ENCODE measurements around the gene PLEKHG4.

The PLEKHG4 gene

DNA sequence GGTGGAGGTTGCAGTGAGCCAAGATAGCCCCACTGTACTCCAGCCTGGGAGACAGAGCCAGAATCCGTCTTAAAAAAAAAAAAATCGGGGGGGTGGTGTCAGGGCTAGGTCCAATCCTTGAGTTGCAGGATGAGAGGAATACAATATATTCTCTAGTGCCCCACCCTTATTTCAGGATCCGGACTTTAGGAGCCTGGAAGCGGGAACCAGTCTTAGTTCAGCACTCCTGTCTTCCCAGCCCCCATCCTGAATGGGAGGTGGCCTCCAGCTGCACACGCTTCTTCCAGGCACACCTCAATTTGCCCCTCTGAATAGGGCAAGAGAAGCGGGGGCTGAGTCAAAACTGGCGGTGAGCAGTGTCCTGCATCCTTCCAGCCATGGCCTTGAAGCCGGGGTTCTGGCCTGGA lies 33.7 kb upstream of the PLEKHG4 start:
- no peak for DNase-seq (ENCODE audit: low read depth in 2 of 2)

DNA sequence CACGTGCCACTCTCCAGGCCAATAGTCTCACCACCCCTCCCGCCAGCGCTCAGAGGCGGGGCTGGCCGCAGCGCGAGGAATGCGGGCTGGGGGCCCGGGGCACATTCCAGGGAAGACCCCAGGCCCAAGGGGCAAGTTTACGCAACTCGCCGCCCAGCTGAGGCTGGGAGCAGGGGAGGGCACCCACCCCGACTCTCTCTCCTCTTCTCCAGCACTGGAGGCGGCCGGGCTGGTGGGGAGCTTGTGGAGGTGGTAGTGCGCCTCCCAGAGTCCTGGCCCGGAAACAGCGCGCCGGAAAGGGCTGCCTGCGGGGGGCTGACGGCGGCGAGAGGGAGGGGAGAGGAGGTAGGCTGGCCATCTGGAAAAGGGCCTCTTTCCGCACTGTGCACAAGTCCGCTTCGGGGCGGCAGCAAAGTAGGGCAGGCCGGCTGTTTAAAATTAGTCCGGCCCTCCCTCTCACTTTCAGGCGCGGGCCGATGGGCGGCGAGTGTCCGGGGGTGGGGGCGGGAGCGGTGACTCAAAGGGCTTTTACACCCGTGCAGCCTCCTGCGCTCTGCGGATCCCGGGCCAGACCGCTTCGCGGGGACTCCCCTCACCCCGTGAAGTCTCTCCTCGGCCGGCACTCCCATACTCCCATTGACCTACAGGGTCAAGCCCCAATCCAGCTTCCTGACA lies 33.1 kb upstream of the PLEKHG4 start:
- DNase-seq (ENCODE audit: low read depth in 2 of 2), result no peak

DNA sequence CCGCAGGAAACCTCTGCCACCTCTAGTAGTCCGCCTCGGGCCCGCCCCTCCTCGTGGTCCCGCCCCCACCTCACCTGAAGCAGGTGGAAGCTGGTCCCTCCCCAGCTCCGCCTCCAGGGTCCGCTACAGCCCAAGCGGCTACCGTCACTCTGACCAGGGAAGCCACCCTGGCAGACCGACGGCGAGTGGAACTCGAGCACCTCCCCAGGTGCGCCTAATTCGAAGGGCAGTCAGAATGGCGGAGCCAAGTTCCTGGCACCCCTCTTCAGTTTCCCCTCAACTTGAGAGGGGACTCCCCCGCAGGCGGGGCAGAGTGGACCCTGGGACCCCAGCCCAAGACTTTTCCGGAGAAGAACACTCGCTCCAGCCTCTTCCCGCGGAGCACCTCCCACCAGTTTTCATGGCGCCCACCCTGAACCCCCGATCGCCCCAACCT lies 32.6 kb upstream of the PLEKHG4 start:
- DNase-seq (ENCODE audit: low read depth in 2 of 2), result no peak

DNA sequence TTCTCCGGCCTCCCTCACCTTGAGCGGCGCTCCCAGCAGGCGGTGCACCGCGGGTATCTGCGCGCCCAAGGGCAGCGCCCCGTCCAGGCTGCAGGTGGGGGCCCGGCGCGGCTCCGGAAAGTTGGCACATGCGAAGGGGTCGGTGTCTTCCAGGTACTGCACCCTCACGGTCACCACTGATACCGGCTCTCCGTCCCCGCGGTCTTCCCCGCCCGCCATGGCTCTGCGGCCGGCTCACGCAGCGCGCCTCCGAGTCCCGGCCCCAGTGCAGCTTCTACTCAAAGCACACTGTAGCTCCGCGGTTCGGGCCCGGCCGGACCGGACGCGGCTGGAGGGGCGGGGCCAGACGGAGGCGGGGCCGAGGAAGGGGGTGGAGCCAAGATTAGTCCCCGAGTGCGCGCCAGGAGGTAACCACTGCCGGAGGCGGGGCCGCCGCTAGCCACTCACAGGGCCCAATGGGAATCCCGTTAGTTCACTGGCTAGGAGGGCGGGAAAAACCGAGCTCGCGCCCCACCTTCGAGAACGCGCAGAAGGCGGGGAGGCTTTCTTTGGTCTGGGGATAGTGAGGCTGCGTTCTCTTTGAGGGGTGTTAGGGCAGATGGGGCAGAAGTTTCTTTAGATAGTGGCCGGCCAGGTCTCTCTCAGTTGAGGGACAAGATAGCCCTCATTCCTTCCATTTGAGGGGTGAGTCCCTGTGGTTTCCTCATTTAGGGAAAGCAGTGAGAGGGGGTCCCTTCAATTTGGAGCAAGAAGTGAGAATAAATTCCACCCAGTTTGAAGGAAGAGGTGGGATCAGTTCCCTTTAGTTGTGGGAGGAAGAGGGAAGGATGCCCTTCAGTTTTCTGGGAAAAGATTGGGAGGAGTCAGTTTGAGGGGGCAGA lies 31.9 kb upstream of the PLEKHG4 start, which contains the start of gene FHOD1:
Gene FHOD1, minus strand, starts transcription at position 290 of the 881 bp plus-strand sequence. Its CDS starts 71 bp downstream, at position 219.
- DNase-seq (ENCODE audit: low read depth in 2 of 2), result peak; percentile 91

DNA sequence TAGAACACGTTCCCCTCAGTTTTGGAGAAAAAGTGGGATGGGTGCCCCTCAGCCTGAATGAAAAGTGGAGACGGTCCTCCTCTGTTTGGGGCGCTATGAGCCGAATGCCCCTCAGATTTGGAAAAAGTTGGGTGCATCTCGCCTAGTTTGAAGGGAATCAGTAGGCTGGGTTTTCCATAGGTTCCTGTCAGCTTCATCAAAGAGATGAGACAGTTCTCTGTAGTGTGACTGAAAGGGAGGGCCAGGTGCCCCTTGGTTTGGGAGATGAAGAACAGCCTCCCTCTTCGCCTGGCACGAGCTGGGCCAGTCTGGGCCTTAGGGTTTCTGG lies 31.3 kb upstream of the PLEKHG4 start:
- no peak for DNase-seq (ENCODE audit: low read depth in 2 of 2)

DNA sequence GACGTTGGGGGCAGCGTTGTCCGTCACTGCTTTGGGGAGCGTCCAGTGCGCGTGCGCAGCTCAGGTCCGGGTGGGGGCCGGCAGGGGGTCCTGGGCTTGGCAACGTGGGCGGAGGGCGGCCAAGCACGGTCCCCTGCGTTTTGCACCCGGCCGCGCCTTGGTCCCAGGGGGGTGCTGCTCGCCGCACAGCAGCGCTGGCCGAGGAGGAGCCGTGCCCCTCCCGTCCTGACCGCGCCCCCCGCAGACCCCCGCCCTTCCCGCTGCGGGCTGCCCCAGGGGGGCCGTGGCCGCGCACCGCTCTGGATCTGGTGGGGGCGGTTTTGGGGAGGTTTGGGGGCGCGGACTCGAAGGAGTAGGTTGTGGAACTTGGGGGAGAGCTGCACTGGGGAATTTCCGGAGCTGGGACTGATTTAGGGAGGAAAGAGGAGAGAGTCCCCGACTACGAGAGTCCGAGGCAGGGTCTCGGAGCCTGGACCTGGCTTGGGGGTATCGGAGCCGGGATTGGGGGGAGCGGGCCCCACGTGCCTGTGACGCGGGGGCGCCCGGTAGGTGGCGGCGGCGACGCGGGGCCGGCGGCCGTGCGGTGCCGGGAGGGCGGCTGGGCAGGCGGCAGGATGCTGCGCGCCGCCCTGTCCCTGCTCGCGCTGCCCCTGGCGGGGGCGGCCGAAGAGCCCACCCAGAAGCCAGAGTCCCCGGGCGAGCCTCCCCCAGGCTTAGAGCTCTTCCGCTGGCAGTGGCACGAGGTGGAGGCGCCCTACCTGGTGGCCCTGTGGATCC lies 30.7 kb upstream of the PLEKHG4 start, which contains the start of gene SLC9A5:
Gene SLC9A5, plus strand, starts transcription at position 579 of the 777 bp plus-strand sequence. Its CDS starts 36 bp downstream, at position 615.
- DNase-seq (ENCODE audit: low read depth in 2 of 2), result no peak

DNA sequence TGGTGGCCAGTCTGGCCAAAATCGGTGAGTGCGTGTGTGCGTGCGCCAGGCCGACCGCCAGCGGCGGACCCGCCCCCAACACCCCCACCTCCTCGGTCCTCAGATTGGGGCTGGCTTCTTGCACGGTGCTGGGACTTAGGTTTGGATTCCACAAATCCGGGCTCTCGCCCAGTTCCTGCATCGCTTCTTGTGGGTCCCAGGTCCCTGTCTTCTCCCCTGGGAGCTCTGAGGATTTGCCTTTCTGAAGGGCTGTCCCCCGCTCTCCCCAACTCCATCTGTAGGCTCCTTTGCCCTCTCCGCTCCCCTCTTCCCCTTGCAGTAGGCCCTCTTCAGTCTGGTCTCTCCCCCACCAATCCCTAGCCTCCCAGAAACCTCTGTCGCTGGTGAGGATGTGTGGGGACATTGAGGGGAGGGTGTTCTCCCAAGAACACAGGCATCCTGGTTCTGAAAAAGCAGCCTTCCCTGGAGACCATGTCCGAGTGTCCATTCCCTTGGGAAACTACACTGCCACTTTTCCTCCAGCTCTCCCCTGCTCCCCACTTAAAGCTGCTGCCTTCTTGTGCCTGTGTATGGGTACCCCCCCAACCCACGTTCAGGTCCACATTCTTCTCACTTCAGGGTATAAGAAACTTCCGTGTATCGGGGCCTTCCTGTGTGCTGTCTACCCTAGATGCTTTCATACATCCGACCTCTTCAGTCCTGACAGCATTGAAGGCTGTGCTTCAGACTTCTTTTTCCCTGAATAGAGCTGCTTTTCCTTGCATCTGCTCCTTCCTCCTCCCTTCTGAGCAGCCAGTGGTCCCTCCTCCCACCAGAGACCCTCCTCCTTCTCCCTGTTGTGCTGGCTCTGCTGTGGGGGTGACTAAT lies 29.9 kb upstream of the PLEKHG4 start:
- DNase-seq (ENCODE audit: low read depth in 2 of 2), result no peak

DNA sequence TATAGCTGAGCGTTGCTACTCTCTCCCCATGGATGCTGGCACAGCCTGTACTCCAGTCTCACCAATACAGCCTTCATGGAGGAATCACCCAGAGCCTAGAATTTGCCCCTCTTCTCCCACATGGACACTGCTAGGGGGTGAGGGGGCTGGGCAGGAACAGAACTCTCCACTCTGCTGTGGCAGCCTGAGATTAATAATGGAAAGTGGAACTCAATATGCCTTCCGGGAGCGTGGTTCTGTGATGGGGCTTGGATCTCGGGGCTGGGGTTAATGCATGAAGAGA lies 29.3 kb upstream of the PLEKHG4 start:
- DNase-seq (ENCODE audit: low read depth in 2 of 2), result no peak

DNA sequence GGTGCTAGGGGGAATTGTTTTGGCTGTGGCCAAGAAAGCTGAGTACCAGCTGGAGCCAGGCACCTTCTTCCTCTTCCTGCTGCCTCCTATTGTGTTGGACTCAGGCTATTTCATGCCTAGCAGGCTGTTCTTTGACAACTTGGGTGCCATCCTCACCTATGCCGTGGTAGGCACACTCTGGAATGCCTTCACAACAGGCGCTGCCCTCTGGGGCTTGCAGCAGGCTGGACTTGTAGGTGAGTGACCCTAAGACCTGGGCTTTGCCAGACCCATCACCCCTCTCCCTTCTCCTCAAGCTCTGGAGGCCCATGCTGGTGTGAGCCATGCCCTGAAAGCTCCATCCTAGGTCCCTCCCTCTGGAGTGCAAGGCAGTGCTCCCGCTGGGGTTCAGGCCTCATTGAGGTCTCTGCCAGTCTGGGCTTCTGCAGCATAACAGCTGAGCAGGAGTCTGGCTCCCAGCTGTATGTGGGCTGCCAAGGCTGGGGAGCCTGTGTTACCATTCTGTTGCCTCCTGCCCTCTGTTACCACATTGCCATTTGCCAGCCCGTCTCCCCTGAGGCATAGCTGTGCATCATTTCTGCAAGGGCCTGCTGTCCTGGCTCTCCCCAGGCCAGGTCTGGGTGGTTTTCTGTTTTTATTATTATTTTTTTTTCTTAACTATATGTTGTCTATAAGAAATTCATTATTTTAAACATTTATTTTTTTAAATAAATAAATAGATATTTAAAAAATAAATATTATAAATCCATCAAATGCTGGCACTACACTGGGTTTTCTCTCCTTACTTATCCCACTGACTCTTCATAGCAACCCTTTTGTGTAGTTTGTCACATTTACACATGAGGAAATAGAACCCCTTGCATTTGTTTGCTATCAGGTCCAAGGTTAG lies 26.5 kb upstream of the PLEKHG4 start:
- DNase-seq (ENCODE audit: low read depth in 2 of 2), result no peak

DNA sequence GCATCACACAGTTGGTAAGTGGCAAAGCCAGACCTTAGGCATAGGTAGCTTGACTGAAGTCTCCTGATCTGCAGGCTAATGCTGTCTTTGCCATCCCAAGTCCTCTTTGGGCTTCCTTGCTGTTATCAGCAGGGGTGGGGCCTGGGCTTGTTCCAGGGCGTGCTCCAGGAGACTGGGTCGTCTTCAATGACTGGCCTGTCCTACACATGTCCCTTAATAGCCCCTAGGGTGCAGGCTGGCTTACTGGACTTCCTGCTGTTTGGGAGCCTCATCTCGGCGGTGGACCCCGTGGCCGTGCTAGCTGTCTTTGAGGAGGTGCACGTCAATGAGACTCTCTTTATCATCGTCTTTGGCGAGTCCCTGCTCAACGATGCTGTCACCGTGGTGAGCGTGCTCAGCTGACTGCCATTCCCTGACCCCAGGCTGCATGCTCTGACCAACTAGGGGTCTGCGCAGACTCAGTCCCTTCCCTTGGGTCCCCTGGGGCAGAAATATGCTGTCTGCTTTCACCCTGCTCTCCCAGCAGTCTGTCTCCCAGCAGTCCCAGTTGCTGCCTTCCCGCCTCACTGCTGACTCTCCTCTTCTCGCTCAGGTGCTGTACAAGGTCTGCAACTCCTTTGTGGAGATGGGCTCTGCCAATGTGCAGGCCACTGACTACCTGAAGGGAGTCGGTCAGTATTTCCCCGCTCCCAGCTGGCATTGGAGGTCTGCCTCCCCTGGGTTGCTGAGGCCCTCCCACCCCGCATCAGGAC lies 24.4 kb upstream of the PLEKHG4 start:
- DNase-seq (ENCODE audit: low read depth in 2 of 2), result no peak

DNA sequence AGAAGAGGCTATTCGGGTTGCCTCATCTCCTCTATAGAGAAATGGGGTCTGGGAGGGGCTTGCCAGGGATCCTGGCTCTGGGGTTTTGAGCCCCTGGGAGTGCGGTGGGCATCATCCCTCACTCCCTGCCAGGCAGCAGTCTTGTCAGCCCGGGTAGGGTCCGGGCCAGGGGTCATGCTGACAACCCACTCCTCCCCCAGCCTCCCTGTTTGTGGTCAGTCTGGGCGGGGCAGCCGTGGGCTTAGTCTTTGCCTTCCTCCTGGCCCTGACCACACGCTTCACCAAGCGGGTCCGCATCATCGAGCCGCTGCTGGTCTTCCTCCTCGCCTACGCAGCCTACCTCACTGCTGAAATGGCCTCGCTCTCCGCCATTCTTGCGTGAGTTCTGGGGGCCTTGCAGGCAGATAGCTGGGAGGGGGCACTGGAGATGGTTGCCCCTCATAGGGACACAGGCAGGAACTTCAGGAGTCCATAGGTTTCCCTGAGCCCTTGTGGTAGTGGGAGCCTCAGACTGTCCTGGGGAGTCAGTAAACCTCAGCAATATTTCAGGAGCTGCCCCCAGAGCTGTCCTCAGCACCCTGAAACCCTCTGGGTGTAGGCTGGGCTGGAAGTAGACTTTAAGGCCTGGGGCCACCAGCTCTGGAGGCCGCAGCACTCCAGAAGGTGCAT lies 23.6 kb upstream of the PLEKHG4 start:
- DNase-seq (ENCODE audit: low read depth in 2 of 2), result no peak

DNA sequence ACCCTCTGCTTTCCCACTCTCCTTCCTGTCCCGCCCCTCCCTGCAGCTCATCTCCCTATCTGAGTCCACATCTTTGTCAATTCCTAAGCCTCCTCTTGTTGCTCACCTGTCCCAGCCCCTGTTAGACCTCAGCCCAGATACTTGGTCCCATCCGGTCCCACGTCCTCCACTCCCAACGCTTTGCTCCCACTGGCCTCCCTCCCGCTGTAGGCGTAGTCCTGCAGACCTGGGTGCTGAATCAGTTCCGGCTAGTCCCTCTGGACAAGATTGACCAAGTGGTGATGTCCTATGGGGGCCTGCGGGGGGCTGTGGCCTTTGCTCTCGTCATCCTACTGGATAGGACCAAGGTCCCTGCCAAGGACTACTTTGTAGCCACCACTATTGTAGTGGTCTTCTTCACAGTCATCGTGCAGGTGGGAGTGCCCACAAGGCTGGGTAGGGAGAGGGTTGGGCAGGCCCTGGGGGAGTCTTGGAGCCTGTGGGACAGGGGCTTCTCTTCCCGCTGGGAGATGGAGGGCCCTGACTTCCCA lies 22.6 kb upstream of the PLEKHG4 start:
- no peak for DNase-seq (ENCODE audit: low read depth in 2 of 2)

DNA sequence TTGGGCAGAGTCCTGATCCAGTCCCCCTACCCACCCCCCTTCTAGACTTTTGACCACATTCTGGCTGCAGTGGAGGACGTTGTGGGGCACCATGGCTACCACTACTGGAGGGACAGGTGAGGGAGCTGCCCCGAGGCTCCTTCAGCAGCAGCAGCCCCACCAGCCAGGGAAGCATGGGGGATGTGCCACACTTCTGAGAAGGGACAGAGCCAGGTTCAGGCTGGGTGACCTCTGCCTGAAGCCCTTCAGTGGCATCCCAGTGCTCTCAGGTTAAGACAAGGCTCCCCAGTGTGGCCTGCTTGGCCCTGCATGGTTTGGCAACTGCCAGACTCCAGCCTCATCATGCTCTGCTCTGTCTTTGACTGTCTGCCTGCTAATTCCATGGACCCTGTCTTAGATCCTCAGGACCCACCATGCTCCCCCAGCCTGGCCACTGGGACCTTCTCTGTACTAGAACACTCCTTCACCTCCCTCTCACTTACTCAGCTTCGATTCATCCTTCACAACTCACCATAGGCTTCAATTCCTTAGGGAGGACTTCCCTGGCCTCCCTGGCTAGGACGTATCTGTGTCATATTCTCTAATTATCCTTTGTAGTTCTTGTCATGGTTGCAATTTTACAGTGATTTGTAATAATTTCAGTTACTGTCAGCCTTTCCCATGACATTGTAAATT lies 21.7 kb upstream of the PLEKHG4 start:
- DNase-seq (ENCODE audit: low read depth in 2 of 2), result no peak

DNA sequence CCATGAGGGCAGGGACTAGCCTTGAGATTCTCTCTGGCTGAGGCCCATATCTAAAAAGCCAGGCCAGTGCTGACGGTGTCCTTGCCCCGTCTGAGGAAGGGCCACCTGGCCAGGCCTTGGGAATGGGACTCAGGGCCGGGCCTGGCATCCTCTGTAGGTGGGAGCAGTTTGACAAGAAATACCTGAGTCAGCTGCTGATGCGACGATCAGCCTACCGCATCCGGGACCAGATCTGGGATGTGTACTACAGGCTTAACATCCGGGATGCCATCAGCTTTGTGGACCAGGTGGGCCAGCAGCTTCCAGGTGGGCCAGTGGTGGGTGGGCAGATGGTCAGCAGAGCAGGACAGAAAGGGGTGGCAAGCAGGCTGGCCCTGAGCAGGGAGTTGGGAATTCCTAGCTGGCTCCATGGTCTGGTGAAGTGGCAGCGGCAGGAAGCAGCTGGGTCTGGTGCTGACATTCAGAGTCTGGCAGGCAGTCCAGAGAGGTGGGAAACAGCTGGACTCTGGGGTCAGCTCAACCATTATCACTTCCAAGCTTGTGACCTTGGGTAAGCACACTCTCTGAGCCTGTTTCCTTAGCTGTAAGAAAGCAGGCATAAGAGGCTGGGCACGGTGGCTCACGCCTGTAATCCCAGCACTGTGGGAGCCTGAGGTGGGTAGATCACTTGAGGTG lies 21.0 kb upstream of the PLEKHG4 start:
- DNase-seq (ENCODE audit: low read depth in 2 of 2), result no peak

DNA sequence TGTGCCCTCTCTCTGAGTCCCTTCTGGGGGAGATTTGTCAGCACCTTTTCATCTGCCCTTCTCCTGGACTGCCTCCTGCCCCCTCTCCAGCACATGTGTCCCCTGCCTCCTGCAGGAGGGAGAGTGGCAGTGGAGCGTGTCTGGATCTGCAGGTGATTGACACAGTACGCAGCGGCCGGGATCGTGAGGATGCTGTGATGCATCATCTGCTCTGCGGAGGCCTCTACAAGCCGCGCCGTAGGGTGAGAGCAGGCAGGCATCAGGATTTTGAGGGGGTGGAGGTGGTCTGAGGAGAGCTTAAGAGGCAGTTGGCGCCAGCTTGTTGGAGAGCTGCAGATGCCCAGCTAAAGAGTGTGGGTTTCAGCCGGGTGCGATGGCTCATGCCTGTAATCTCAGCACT lies 19.6 kb upstream of the PLEKHG4 start:
- DNase-seq (ENCODE audit: low read depth in 2 of 2), result no peak

DNA sequence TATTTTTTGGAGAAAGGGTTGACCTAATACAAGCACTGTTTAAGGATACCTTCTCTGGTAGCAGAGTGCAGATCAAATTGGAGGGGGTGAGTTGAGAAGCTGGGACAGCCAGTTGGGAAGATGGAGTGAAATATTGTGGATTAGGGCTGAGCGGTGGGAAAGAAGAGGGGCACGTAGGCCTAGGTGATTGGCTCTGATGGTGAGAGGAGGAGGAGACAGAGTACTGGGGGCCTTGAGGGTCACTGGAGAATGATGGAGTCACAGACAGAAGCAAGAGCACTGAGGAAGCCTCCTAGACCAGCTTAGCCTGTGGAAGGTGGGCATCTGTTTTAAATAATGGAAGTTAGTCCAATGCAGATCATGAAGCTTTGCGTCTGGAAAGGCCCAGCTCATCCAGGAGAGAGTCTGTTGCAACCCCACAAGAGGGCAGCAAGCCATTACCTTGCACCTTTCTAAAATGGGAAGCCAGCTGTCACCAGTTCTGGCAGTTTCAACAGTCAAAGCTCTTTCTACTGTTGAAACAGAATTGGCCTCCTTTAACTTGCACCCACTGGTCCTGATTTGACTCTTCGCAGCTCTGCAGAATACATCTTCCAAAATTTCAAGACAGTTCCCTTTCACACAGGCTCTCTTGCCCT lies 18.8 kb upstream of the PLEKHG4 start:
- no peak for DNase-seq (ENCODE audit: low read depth in 2 of 2)

DNA sequence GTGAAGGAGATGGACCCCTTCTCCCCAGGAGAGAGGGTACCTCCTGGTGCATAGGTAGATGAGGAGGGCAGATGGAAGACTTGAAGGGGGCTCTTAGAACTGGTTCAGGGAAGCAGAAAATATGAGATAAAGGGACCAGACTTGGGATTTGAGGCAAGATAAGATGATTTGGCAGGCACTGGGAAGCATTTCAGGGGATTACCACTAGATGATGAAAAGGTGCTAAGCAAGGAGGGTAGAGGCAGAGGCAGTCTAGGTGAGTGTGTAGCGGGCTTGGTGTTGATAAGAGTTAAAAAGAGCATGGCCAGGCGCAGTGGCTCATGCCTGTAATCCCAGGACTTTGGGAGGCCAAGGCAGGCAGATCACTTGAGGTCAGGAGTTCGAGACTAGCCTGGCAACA lies 16.1 kb upstream of the PLEKHG4 start:
- DNase-seq (ENCODE audit: low read depth in 2 of 2), result no peak
